ENCODE data around the gene CCDC38.

GRCh38 chr12:95986635-95987570, 44.5 kb upstream of the CCDC38 start:
- TF ChIP-seq AFF4 (CRISPR knock-in tag; IDR thresholded peaks at IDR 0.05; ENCODE audit: borderline replicate concordance) (no peak), MAX (CRISPR knock-in tag; IDR thresholded peaks at IDR 0.05) (no peak), CTCF (IDR thresholded peaks at IDR 0.05) (no peak), GRHL2 (CRISPR knock-in tag; IDR thresholded peaks at IDR 0.05; ENCODE audit: insufficient replicate concordance, severe bottlenecking) (no peak), FOXP1 (CRISPR knock-in tag; IDR thresholded peaks at IDR 0.05; ENCODE audit: borderline replicate concordance) (no peak), ELF4 (CRISPR knock-in tag; IDR thresholded peaks at IDR 0.05; ENCODE audit: low read depth) (no peak), ESRRA (CRISPR knock-in tag; IDR thresholded peaks at IDR 0.05; ENCODE audit: borderline replicate concordance) (no peak), ETV6 (CRISPR knock-in tag; IDR thresholded peaks at IDR 0.05) (no peak)

All from WTC11 (cell line).